ENCODE data around the gene RBM38.

Gene RBM38

GRCh38 chr20:57378646-57379262, 12.4 kb upstream of the RBM38 start:
- H3K27me3 ChIP-seq (ENCODE audit: control insufficient read depth in 3 of 3, insufficient read depth in 3 of 3, low read depth in 1 of 3, low read length in 3 of 3): no peaks in the 10 kb centered on the region
- H4K8ac ChIP-seq (ENCODE audit: low read depth, low read length): no peak overlapping the region
- H3K23ac ChIP-seq (ENCODE audit: low read depth, low read length, poor library complexity): no peak overlapping the region
- H3K9me3 ChIP-seq (replicated peaks in 1 of 2; ENCODE audit: control insufficient read depth in 2 of 2, insufficient read depth in 1 of 2, low read depth in 1 of 2, low read length in 2 of 2): no peaks in the 10 kb centered on the region
- H2AFZ ChIP-seq (ENCODE audit: low read length): no peak overlapping the region
- H4K91ac ChIP-seq (ENCODE audit: low read depth, low read length, poor library complexity): no peak overlapping the region
- no peak for DNase-seq (ENCODE audit: low spot score)
- WGBS, 2 donors (ENCODE audit: extremely low coverage in 2 of 2, insufficient read length in 2 of 2, insufficient replicate concordance in 1 of 2): no CpG with 5 or more reads among the region's 4 CpGs
- no peak overlapping the region for H3K18ac ChIP-seq (ENCODE audit: low read length)
- H3K4me1 ChIP-seq (ENCODE audit: control insufficient read depth in 2 of 2, insufficient read depth in 1 of 2, low read depth in 1 of 2, low read length in 2 of 2): no peaks in the 10 kb centered on the region
- no peak overlapping the region for H2BK5ac ChIP-seq (ENCODE audit: low read length)
- H3K14ac ChIP-seq (ENCODE audit: low read length): no peak overlapping the region
- no peak overlapping the region for H3K4me3 ChIP-seq (ENCODE audit: low read length in 2 of 2)
- no peak overlapping the region for H2BK12ac ChIP-seq (ENCODE audit: low read length)
- H3K4me2 ChIP-seq (ENCODE audit: insufficient read depth, low read length, poor library complexity, severe bottlenecking): no peak overlapping the region
- H3K36me3 ChIP-seq (replicated peaks in 1 of 2; ENCODE audit: control insufficient read depth in 2 of 2, insufficient read depth in 2 of 2, low read length in 2 of 2): peaks cover 35 to 70% of the 10 kb centered on the region in 2 donors
- H3K4ac ChIP-seq (ENCODE audit: low read length): no peak overlapping the region
- H2BK120ac ChIP-seq (ENCODE audit: low read depth, low read length): no peak overlapping the region
- H3K79me1 ChIP-seq (ENCODE audit: low read depth, low read length): no peaks in the 10 kb centered on the region
- H3K9ac ChIP-seq (ENCODE audit: low read depth, low read length, poor library complexity): no peak overlapping the region
- no peak overlapping the region for H2AK5ac ChIP-seq (ENCODE audit: low read depth, low read length)
- H3K27ac ChIP-seq (replicated peaks; ENCODE audit: low read length): no peak overlapping the region
- H2BK15ac ChIP-seq (ENCODE audit: low read length): no peak overlapping the region

- H3K36me3 ChIP-seq (replicated peaks in 1 of 2; ENCODE audit: control insufficient read depth in 2 of 2, insufficient read depth in 2 of 2, low read length in 2 of 2): peaks cover 32 to 67% of the 10 kb centered on the region in 2 donors
- no peak overlapping the region for H3K4me2 ChIP-seq (ENCODE audit: insufficient read depth, low read length, poor library complexity, severe bottlenecking)
- H3K14ac ChIP-seq (ENCODE audit: low read length): no peak overlapping the region
- no peak overlapping the region for H2BK5ac ChIP-seq (ENCODE audit: low read length)
- no peak for DNase-seq (ENCODE audit: low spot score)
- H4K91ac ChIP-seq (ENCODE audit: low read depth, low read length, poor library complexity): no peak overlapping the region
- no peak overlapping the region for H3K4ac ChIP-seq (ENCODE audit: low read length)
- H2AK5ac ChIP-seq (ENCODE audit: low read depth, low read length): no peak overlapping the region
- H2BK15ac ChIP-seq (ENCODE audit: low read length): no peak overlapping the region
- no peaks in the 10 kb centered on the region for H3K27me3 ChIP-seq (ENCODE audit: control insufficient read depth in 3 of 3, insufficient read depth in 3 of 3, low read depth in 1 of 3, low read length in 3 of 3)
- H3K18ac ChIP-seq (ENCODE audit: low read length): no peak overlapping the region
- WGBS, 2 donors (ENCODE audit: extremely low coverage in 2 of 2, insufficient read length in 2 of 2, insufficient replicate concordance in 1 of 2): no CpG with 5 or more reads among the region's 5 CpGs
- no peak overlapping the region for H2AFZ ChIP-seq (ENCODE audit: low read length)
- no peaks in the 10 kb centered on the region for H3K4me1 ChIP-seq (ENCODE audit: control insufficient read depth in 2 of 2, insufficient read depth in 1 of 2, low read depth in 1 of 2, low read length in 2 of 2)
- H3K23ac ChIP-seq (ENCODE audit: low read depth, low read length, poor library complexity): no peak overlapping the region
- no peak overlapping the region for H2BK120ac ChIP-seq (ENCODE audit: low read depth, low read length)
- no peak overlapping the region for H3K9ac ChIP-seq (ENCODE audit: low read depth, low read length, poor library complexity)
- no peak overlapping the region for H2BK12ac ChIP-seq (ENCODE audit: low read length)
- no peak overlapping the region for H4K8ac ChIP-seq (ENCODE audit: low read depth, low read length)
- H3K9me3 ChIP-seq (replicated peaks in 1 of 2; ENCODE audit: control insufficient read depth in 2 of 2, insufficient read depth in 1 of 2, low read depth in 1 of 2, low read length in 2 of 2): no peaks in the 10 kb centered on the region
- H3K27ac ChIP-seq (replicated peaks; ENCODE audit: low read length): no peak overlapping the region
- H3K4me3 ChIP-seq (ENCODE audit: low read length in 2 of 2): no peak overlapping the region
- no peaks in the 10 kb centered on the region for H3K79me1 ChIP-seq (ENCODE audit: low read depth, low read length)
Observed at GRCh38 chr20:57379263-57379647, 11.9 kb upstream of the RBM38 start.

GRCh38 chr20:57380081-57380750, 11.0 kb upstream of the RBM38 start:
- H3K18ac ChIP-seq (ENCODE audit: low read length): no peak overlapping the region
- no peak for DNase-seq (ENCODE audit: low spot score)
- no peak overlapping the region for H3K23ac ChIP-seq (ENCODE audit: low read depth, low read length, poor library complexity)
- no peaks in the 10 kb centered on the region for H3K27me3 ChIP-seq (ENCODE audit: control insufficient read depth in 3 of 3, insufficient read depth in 3 of 3, low read depth in 1 of 3, low read length in 3 of 3)
- H3K4me1 ChIP-seq (ENCODE audit: control insufficient read depth in 2 of 2, insufficient read depth in 1 of 2, low read depth in 1 of 2, low read length in 2 of 2): no peaks in the 10 kb centered on the region
- no peaks in the 10 kb centered on the region for H3K79me1 ChIP-seq (ENCODE audit: low read depth, low read length)
- peaks cover 26 to 60% of the 10 kb centered on the region in 2 donors for H3K36me3 ChIP-seq (replicated peaks in 1 of 2; ENCODE audit: control insufficient read depth in 2 of 2, insufficient read depth in 2 of 2, low read length in 2 of 2)
- no peak overlapping the region for H2BK120ac ChIP-seq (ENCODE audit: low read depth, low read length)
- H3K4me2 ChIP-seq (ENCODE audit: insufficient read depth, low read length, poor library complexity, severe bottlenecking): no peak overlapping the region
- no peak overlapping the region for H2AFZ ChIP-seq (ENCODE audit: low read length)
- H2BK5ac ChIP-seq (ENCODE audit: low read length): no peak overlapping the region
- no peak overlapping the region for H2BK12ac ChIP-seq (ENCODE audit: low read length)
- no peak overlapping the region for H3K4ac ChIP-seq (ENCODE audit: low read length)
- H4K91ac ChIP-seq (ENCODE audit: low read depth, low read length, poor library complexity): no peak overlapping the region
- no peak overlapping the region for H3K27ac ChIP-seq (replicated peaks; ENCODE audit: low read length)
- no peak overlapping the region for H3K9ac ChIP-seq (ENCODE audit: low read depth, low read length, poor library complexity)
- H4K8ac ChIP-seq (ENCODE audit: low read depth, low read length): no peak overlapping the region
- H3K9me3 ChIP-seq (replicated peaks in 1 of 2; ENCODE audit: control insufficient read depth in 2 of 2, insufficient read depth in 1 of 2, low read depth in 1 of 2, low read length in 2 of 2): no peaks in the 10 kb centered on the region
- no CpG with 5 or more reads among the region's 10 CpGs for WGBS, 2 donors (ENCODE audit: extremely low coverage in 2 of 2, insufficient read length in 2 of 2, insufficient replicate concordance in 1 of 2)
- H3K4me3 ChIP-seq (ENCODE audit: low read length in 2 of 2): no peak overlapping the region
- no peak overlapping the region for H2AK5ac ChIP-seq (ENCODE audit: low read depth, low read length)
- no peak overlapping the region for H3K14ac ChIP-seq (ENCODE audit: low read length)
- no peak overlapping the region for H2BK15ac ChIP-seq (ENCODE audit: low read length)

- Histone ChIP-seq H2BK15ac (ENCODE audit: low read length) (no peak overlapping the region), H3K4me2 (ENCODE audit: insufficient read depth, low read length, poor library complexity, severe bottlenecking) (no peak overlapping the region), H2BK5ac (ENCODE audit: low read length) (no peak overlapping the region), H3K4me3 (ENCODE audit: low read length in 2 of 2) (no peak overlapping the region), H4K91ac (ENCODE audit: low read depth, low read length, poor library complexity) (no peak overlapping the region), H2AK5ac (ENCODE audit: low read depth, low read length) (no peak overlapping the region), H3K79me1 (ENCODE audit: low read depth, low read length) (no peaks in the 10 kb centered on the region), H3K27me3 (ENCODE audit: control insufficient read depth in 3 of 3, insufficient read depth in 3 of 3, low read depth in 1 of 3, low read length in 3 of 3) (no peaks in the 10 kb centered on the region), H3K36me3 (replicated peaks in 1 of 2; ENCODE audit: control insufficient read depth in 2 of 2, insufficient read depth in 2 of 2, low read length in 2 of 2) (peaks cover 17 to 43% of the 10 kb centered on the region in 2 donors), H3K27ac (replicated peaks; ENCODE audit: low read length) (no peak overlapping the region), H3K4ac (ENCODE audit: low read length) (no peak overlapping the region), H3K9ac (ENCODE audit: low read depth, low read length, poor library complexity) (no peak overlapping the region), H2AFZ (ENCODE audit: low read length) (no peak overlapping the region), H3K9me3 (replicated peaks in 1 of 2; ENCODE audit: control insufficient read depth in 2 of 2, insufficient read depth in 1 of 2, low read depth in 1 of 2, low read length in 2 of 2) (no peaks in the 10 kb centered on the region), H3K18ac (ENCODE audit: low read length) (no peak overlapping the region), H3K14ac (ENCODE audit: low read length) (no peak overlapping the region), H2BK12ac (ENCODE audit: low read length) (no peak overlapping the region), H3K23ac (ENCODE audit: low read depth, low read length, poor library complexity) (no peak overlapping the region), H4K8ac (ENCODE audit: low read depth, low read length) (no peak overlapping the region), H3K4me1 (ENCODE audit: control insufficient read depth in 2 of 2, insufficient read depth in 1 of 2, low read depth in 1 of 2, low read length in 2 of 2) (no peaks in the 10 kb centered on the region), H2BK120ac (ENCODE audit: low read depth, low read length) (no peak overlapping the region)
- peak; percentile 73 for DNase-seq (ENCODE audit: low spot score)
- WGBS, 2 donors (ENCODE audit: extremely low coverage in 2 of 2, insufficient read length in 2 of 2, insufficient replicate concordance in 1 of 2): no CpG with 5 or more reads among the region's 20 CpGs
Observed at GRCh38 chr20:57381596-57382503, 9.3 kb upstream of the RBM38 start.

All from neuronal stem cell (in vitro differentiated cells).